ENCODE measurements around the gene CAV3.

DNA sequence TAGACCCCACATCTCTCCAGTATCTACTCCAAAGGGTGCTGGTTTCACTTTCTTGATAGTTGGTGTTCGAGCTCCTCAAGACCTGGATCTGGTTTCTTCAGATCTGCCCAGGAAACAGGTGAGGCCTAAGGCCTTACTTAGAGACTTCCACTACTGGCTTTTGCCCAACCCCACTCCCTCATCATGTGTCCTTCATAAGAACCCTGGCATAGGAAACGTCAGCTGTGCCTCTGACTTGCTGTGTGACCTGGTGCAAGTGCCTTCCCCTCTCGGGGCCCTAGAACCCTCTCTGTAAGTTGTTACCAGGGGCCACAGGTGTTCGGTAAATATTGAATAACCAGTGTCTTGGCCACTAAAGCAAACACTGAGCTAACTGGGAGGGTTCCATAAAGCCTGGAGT lies 31.9 kb downstream of the CAV3 start:
- TF ChIP-seq BRCA1 (IDR thresholded peaks at IDR 0.05) (no peak), BRCA1 (CRISPR knock-in tag; IDR thresholded peaks at IDR 0.05) (no peak), MAFK (IDR thresholded peaks at IDR 0.05; ENCODE audit: low read length) (no peak), JUNB (CRISPR knock-in tag; conservative IDR thresholded peaks at IDR 0.05) (no peak), RAD21 (CRISPR knock-in tag; conservative IDR thresholded peaks at IDR 0.05 in 1 of 2, IDR thresholded peaks at IDR 0.05 in 1 of 2) (no peak), JUN (IDR thresholded peaks at IDR 0.05; ENCODE audit: borderline replicate concordance, low read depth, low read length) (no peak), JUN (CRISPR knock-in tag; IDR thresholded peaks at IDR 0.05; ENCODE audit: borderline replicate concordance) (no peak)
- TF ChIP-seq, protein P1, sequence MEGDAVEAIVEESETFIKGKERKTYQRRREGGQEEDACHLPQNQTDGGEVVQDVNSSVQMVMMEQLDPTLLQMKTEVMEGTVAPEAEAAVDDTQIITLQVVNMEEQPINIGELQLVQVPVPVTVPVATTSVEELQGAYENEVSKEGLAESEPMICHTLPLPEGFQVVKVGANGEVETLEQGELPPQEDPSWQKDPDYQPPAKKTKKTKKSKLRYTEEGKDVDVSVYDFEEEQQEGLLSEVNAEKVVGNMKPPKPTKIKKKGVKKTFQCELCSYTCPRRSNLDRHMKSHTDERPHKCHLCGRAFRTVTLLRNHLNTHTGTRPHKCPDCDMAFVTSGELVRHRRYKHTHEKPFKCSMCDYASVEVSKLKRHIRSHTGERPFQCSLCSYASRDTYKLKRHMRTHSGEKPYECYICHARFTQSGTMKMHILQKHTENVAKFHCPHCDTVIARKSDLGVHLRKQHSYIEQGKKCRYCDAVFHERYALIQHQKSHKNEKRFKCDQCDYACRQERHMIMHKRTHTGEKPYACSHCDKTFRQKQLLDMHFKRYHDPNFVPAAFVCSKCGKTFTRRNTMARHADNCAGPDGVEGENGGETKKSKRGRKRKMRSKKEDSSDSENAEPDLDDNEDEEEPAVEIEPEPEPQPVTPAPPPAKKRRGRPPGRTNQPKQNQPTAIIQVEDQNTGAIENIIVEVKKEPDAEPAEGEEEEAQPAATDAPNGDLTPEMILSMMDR (IDR thresholded peaks at IDR 0.05 in 2 of 3, conservative IDR thresholded peaks at IDR 0.05 in 1 of 3; ENCODE audit: insufficient read depth in 2 of 3, low read depth in 1 of 3, low read length in 3 of 3), result no peak
